Renal cortex interstitium (tissue), 11 donors: ENCODE results near the gene CCDC120. TPM values are rescaled to one million over a fixed set of nuclear protein-coding genes. Genes with fewer than 3 reads are reported as not detected.

Experiments used
- DNase-seq, 11 donors: peaks; one replicate each; pipeline ENCODE4 v3.0.0-alpha.2; 2013; ENCODE audit warnings: low read depth in 9 of 11, low spot score in 4 of 11; ENCODE audit errors: extremely low read depth in 1 of 11
- polyA plus RNA-seq, 3 donors: library from polyadenylated mRNA; unstranded; fragments of 120-200 nt; gene quantifications; one replicate each; pipeline ENCODE4 v1.2.1, GENCODE V29; 2013; ENCODE audit not compliant: insufficient read length in 3 of 3

Gene CCDC120
- polyA plus RNA-seq, 3 donors, result 10.3 to 16.1 (median 12.0) TPM

GRCh38 chrX:49073601-49074575 lies 15.1 kb downstream of the CCDC120 start, which contains the start of gene PRAF2:
Gene PRAF2 (minus strand): TSS chrX:49074002. CDS start chrX:49073987, 15 bp downstream.
- DNase-seq, result peak in 9 of 11 donors; percentile 71 to 90 (median 82)

- DNase-seq, result no peak
Measured at GRCh38 chrX:49075347-49075746, 16.5 kb downstream of the CCDC120 start.

- DNase-seq, result no peak
Measured at GRCh38 chrX:49077941-49078340, 19.1 kb downstream of the CCDC120 start.

GRCh38 chrX:49079489-49080428 lies 21.0 kb downstream of the CCDC120 start, which contains the start of gene WDR45:
Gene WDR45 (minus strand): TSS chrX:49079887. CDS start chrX:49078095, 1,792 bp downstream.
- DNase-seq, result peak in 5 of 11 donors; percentile 38 to 60 (median 52)

GRCh38 chrX:49082271-49082871 lies 23.6 kb downstream of the CCDC120 start:
- DNase-seq, result no peak

GRCh38 chrX:49089553-49089952 lies 30.8 kb downstream of the CCDC120 start:
- no peak for DNase-seq

GRCh38 chrX:49096419-49096818 lies 37.6 kb downstream of the CCDC120 start:
- no peak for DNase-seq

- DNase-seq, result peak; percentile 71 to 91 (median 85)
Measured at GRCh38 chrX:49100704-49101628, 42.2 kb downstream of the CCDC120 start.

GRCh38 chrX:49101629-49101984 lies 42.8 kb downstream of the CCDC120 start:
- no peak for DNase-seq

- no peak for DNase-seq
Measured at GRCh38 chrX:49102190-49102589, 43.4 kb downstream of the CCDC120 start.

GRCh38 chrX:49103637-49104036 lies 44.8 kb downstream of the CCDC120 start:
- DNase-seq, result no peak

GRCh38 chrX:49106296-49106695 lies 47.5 kb downstream of the CCDC120 start:
- DNase-seq, result no peak

GRCh38 chrX:49106930-49107329 lies 48.1 kb downstream of the CCDC120 start:
- no peak for DNase-seq

GRCh38 chrX:49108641-49109040 lies 49.8 kb downstream of the CCDC120 start:
- no peak for DNase-seq

- no peak for DNase-seq
Measured at GRCh38 chrX:49110417-49110816, 51.6 kb downstream of the CCDC120 start.

GRCh38 chrX:49111791-49112190 lies 53.0 kb downstream of the CCDC120 start:
- DNase-seq, result no peak

GRCh38 chrX:49116076-49116475 lies 57.3 kb downstream of the CCDC120 start:
- no peak for DNase-seq

- no peak for DNase-seq
Measured at GRCh38 chrX:49116716-49117115, 57.9 kb downstream of the CCDC120 start.
